HG03439 (cell line): ENCODE measurements around the gene OTOF.
"Not testable (repeated sequence)": the region's sequence is repeated elsewhere in the genome, so short reads cannot be mapped to it uniquely, and the experiment has no call there.

Source experiments
- ATAC-seq: cut with Tn5 transposase; IDR thresholded peaks from one replicate; pipeline ENCODE4 v1.9.1; 2021; ENCODE audit warnings: mild to moderate bottlenecking, moderate library complexity; ENCODE audit not compliant: unreplicated experiment

The OTOF gene

DNA sequence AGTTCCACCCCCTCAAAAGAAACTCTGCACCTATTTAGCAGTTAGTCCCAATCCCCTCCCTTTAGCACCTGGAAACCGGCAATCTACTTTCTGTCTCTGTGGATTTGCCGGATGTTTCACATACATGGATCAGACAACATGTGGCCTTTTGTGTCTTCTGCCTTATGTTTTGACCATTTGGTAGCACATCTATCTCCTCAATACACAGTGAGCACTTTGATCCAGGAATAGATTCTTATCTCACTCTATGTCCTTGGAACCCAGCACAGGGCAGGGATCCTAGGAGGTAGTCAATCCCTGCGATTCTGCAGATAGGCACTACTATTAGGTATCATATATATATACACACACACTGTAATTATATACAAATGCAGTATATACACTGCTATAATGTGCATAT is 3.8 kb upstream of the OTOF start:
- ATAC-seq = no peak

GRCh38 chr2:26480566-26481423 is 2.9 kb upstream of the OTOF start:
- ATAC-seq = no peak

DNA sequence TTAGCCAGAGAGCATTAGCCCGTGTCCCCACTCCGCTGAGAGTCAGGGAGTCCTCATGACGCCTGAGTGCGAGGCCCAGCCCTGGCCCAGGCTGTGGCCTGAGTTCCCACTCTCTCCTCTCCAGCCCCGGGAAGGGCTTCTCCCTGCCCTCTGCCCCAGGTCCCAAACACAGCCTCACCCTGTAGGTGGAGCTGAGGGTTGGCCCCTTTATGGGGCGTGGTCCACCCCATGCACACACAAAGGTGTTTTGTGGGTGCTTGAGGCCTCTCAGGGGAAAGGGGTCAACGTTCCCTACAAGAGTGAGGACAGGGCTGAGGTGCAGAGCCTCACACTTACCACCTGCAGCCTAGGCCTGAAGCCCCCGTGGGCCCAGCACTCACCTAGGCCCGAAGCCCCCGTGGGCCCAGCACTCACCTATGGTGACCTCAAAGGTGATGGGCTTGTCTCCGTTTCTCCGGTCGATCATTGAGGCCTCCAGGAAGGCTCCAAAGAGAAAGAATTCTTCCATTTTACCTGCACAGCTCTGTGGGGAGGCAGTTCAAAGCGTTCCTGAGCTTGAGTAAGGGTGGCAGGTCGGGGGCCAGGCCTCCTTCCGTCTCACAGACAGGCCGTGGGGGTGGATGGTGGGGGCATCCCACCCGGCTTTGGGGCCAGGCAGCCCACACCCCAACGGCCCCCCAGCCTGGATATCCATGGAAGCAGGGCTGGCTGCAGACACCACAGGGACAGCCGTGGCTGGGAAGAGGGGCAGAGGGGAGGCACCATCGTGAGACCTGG is 2.1 kb upstream of the OTOF start:
- no peak for ATAC-seq

DNA sequence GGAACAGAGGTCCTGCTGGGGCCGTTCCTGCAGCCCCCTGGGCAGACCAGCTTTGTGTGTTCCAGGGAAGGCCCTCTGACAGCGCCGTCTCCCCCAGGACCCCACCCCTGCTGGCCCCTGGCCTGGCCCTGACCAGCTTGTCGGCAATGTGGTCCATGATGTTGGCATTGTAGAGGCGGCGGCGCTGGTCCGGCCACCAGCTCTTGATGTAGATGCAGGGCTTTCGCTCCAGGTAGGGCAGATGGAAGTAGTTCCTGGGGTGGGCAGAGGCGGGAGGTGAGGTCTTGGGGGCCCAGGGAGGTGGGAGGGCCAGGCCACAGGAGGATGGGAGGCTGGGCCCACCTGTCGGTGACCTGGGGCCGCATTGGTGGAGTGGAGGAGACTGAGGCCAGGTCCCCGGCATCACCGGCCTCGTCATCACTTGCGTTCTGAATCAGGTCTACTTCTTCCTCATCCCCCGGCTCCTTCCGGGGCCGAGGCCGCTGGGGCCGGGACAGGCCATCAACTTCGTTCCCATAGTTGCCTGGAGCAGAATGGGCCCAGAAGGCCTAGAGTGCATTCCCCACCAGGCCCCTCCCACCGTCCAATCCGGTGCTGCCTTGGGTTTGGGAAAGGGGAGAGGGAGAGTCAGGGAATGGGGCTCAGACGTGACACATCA is 1.3 kb upstream of the OTOF start:
- no peak for ATAC-seq

GRCh38 chr2:26478366-26478765 is 442 bp upstream of the OTOF start:
- no peak for ATAC-seq

- no peak for ATAC-seq
Measured at GRCh38 chr2:26477126-26477910, 606 bp downstream of the OTOF start.

DNA sequence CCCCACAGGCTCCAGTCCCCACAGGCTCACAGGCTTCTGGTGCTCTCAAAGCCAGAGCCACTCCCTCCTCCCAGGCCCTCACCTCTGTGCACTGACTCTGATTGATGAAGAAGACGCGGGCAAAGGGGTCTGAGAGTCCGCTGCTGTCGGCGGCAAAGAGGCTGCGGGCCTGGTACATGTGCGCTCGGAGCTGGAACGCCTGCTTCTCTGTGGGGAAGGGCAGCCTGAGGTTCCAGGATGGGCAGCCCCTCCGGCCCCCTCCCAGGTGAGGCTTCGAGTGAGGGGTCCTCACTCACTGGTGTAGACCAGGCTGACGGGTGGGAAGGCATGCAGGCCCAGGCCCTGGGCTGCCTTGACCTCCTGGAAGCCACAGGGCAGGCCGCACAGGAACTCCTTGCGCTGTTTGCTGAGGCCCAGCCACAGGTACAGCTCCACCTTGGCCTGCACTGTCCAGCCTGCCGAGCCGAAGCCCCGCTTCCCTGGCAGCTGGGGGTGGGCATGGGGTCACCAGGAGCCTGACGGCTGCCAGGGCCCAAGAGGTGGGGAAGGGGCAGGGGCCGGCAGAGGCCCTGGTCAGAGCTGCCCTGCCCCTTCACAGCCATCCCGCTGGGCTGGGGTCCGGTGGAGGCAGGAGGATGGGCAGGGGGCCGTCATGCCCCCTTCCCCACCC is 2.0 kb downstream of the OTOF start:
- no peak for ATAC-seq

DNA sequence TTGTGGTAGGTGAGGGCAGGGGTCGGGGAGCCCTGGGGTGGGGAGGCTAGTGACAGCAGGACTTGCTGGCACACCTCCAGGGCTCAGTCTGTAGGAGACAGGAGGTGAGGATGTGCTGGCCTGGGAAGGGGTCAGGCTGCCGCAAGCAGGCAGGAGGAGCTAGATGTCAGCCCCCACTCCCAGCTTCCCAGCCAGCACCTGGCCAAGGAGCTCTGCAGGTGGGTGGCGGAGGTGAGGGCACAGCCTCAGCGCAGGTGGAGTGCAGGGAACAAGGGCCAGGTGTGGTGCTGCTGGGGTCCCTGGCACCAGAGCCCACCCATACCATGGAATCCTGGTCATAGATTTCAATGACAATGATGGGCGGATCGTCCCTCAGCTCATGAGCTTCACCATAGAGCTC is 2.9 kb downstream of the OTOF start:
- ATAC-seq = no peak

GRCh38 chr2:26474261-26474785 is 3.6 kb downstream of the OTOF start:
- no peak for ATAC-seq

DNA sequence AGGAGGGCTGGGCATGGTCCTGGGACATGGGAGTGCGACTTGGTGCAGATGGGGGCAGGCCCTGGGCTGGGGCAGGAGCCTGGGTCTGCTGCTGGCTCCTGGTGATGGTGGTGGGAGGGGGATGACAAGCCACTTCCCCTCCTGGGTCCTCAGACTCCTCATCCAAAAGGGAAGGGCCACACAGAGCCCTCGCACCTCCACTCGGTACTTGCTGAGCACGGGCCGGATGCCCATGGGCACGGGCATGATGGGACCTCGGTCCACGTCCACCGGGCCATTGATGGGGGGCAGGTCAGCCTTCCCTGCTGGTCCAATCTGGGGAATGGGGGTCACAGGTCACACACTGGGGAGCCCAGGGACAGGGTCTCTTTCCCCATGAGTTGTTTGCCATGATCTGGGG is 4.1 kb downstream of the OTOF start:
- no peak for ATAC-seq

DNA sequence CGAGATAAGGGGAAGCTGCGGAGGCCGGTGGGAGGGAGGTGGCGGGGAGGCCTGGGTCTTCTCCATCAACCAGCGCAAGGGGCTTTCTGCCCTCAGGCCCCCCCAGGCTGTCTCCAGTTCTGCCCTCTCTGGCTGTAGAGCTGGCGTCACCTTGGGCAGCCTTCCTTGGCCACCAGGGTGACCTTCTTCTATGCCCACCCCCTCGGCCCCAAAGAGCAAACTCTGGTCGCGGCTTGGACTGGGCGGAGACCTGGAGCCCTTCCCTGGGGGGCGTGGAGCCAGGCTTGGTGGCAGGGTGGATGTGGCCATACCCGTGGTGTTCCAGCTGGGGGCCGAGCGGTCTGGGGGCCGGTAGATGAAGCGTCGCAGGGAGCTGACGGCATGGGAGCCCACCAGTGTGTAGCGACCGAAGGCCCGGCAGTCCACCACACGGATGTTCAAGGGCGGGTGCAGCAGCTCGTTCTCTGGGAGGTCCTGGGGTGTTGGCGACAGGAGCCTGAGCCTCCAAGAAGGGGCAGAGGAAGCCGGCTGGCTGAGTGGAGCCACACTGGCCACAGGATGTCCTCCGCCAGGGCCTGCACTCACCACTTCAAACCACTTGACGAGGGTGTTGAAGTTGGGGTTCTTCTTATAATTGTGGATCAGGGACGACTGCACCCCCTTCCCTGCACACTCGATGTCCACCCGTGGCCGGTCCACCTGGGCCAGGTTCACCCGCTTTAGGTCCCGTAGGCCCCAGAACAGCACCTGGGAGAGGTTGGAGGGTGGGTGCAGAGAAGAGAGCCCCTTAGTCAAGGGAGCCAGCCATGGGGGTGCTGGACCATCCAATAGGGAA is 4.9 kb downstream of the OTOF start:
- ATAC-seq = no peak

- ATAC-seq = no peak
Measured at GRCh38 chr2:26471766-26472706, 5.9 kb downstream of the OTOF start.

GRCh38 chr2:26471289-26471688 is 6.6 kb downstream of the OTOF start:
- no peak for ATAC-seq

- ATAC-seq = no peak
Measured at GRCh38 chr2:26470601-26471260, 7.2 kb downstream of the OTOF start.

DNA sequence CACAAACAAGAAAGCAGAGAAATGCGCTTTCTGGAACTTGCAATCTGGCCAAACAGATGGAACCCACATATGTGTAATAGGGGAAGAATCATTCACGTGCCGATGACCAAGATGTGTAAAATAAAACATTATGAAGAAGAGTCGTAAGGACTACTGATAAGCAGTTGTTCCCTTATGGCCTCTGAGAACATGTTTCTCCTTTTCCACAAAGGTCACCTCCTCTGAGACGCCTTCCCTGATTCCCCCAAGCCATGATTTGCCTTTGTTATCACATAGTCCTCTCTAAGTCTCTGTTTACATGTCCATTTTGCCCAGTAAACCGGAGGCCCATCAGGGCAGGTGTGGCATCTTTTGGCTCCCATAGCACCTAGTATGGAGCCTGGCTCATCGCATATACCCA is 8.0 kb downstream of the OTOF start:
- no peak for ATAC-seq

DNA sequence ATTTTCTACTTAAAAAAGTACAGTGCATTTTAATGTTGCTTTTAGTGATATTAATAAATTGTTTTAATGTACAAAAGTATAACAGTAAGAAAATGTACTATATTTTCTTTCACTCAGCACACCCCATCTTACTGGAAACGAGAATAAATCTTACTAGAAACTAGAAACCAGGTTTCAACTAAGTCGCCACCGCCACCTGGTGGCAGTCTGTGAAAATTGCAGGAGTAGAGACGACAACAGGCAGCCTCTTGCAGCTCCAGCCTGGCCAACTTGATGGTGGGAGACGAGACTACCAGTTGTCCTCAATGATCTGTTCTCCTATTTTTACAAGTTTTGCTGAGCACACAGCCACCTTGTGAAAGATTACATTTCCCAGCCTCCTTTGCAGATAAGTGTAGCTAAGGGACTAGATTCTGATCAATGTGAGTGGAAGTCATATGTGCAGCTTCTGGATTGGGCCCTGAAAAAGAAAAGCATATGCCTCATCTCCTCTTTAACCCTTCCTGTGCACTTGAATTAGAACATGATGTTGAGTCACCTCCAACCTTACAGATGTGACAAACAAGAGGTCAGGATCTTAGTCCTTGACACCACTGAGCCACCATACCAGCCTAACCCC is 8.7 kb downstream of the OTOF start:
- ATAC-seq = no peak

GRCh38 chr2:26468544-26468943 is 9.4 kb downstream of the OTOF start:
- ATAC-seq = not testable (repeated sequence)
